Embryonic facial prominence (tissue), 1 donor: ENCODE measurements around the gene POU3F1.

Experiments used
- DNase-seq: peaks from one replicate; pipeline ENCODE4 v3.0.0-alpha.2; 2016; ENCODE audit errors: extremely low spot score

POU3F1 gene

GRCh38 chr1:38073534-38074301 lies 27.1 kb upstream of the POU3F1 start:
- no peak for DNase-seq

DNA sequence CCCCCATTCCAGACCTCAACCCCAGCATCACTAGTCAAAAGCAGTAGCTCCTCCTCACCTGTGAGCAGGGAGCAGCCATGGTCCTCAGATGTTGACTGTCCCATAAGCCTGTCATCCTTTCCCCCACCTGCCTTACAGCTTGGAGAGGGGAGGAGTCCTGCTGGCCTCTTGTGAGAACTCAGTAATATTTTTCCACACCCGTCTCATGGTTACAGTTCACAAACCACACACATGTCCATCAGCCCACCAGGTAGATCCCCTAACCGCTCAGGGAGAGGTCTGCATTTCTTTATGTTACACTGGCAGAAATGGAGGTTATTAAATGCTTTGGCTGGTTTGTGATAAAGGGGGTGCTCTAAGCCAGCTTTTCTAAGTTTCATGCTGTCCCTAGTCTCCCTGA lies 26.3 kb upstream of the POU3F1 start:
- DNase-seq, result no peak

DNA sequence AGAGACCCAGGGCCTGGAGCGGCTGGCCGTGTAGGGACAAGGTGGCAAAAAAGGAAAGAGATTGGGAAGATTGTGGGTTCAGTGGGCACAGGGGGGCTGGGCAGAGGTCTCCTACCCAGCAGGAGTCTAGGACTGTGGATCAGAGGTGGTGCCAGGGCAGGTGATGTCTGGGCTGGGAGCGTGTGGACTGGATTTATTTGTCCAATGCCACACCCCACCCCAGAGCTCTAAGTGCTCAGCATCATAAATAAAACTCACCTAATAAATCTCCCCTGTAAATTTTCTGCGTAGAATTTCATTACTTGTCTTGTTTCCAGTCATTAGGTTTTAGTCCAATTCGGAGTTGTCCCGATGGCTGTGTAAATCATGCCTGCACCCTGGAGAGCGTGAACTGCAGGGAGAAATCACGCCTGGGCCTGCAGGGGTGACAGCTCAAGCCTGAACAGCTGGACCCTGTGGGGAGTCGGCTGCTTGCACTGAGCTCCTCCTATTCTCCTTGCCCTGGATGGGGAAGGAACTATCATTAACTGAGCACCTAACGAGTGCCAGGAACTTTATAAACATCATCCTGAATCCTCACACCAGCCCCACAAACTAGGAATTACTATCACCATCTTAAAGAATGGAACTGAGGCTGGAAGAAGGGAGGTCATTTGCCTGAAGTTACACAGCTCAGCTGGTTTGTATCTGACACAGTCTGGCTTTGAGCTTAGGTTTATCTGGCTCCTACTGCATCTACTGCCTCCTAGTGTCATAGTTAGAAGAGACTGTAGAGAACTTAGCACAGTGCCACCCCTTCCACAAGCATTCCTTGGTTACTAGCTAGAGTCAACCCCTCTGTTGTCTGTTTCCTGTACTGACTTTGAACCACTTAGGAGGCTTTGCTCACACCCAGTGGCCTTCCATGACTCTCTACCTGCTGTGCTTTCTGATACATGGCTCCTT lies 25.0 kb upstream of the POU3F1 start:
- no peak for DNase-seq

DNA sequence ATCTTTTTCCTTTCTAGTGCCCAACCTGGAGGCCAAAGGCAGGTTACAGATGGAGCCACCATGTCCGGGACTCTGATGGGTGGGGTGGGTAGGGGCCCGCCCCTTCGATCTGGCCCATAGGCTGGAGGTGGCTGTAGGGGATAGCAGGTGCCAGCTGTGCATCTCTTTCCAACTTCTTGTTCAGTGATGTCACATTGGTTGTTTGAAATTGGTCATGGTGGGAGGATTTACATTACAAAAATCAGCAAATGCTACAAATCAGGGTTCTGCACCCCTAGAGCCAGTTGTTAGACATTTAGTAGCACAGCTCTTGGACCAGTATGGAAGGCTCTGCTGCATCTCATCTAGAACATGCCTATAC lies 22.4 kb upstream of the POU3F1 start:
- DNase-seq, result no peak

GRCh38 chr1:38068220-38068979 lies 21.8 kb upstream of the POU3F1 start:
- DNase-seq, result no peak

- no peak for DNase-seq
These were observed 17.8 kb upstream of the POU3F1 start for GRCh38 chr1:38064197-38064903.

GRCh38 chr1:38063616-38064015 lies 17.0 kb upstream of the POU3F1 start:
- no peak for DNase-seq

DNA sequence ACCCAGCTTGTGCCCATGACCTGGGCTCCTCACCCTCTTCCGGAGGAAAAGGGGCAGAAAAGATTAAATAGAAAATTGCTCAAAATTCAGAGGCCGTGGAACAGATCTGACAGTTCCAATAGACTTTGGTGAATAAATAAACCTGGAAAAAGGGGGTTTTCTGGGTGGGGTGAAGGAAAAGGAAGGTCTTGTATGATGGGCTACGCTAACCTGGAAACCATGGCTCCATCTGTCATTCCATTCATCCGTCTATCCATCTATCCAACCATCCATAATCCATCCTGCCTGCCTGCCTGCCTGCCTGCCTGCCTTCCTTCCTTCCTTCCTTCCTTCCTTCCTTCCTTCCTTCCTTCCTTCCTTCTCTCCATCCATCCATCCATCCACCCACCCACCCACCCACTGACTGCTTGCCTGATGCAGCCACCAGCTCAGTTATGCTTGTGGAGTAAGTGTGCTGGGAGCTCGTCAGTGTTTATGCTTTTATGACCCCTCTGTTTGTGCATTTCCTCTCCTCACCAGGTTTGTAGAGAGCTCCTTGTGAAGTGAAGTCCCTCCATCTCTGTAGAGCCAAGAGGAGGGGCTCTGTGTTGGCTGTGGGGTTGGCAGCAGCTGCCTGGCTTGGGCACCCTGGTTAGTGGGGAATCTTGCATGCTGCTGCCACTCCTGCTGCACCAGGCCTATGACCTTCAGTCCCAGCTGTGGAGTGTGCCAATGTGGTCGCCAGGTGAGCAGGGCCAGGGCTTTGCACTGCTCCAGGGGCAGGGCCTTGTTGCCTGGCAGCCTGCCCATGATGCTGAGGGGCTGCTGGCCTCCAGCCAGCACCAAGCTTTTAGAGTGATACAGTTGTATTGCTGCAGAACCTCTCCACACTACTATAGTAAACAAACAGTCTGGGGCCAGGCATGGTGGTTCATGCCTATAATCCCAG lies 16.0 kb upstream of the POU3F1 start:
- no peak for DNase-seq

DNA sequence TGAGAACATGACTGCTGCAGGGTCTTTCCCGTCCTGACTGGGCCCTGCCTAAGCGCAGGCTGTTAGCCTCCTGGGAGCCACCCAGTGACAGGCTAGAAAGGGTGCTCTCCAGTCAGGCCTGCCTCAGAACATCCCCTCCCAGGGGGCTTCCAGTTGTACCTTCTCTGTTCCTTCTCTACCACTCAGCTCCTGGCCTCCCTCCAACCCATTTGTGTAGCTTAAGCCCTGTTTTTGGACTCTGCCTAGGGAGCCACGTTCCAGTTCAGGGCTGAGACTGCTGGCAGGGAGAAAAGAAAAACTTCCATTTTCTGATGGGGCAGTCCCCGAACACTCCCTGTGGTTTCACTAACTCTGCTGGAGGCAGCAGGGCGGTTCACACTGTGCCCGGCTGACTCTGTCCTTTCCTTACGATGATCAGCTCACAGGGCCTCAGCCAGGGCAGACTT lies 15.3 kb upstream of the POU3F1 start:
- no peak for DNase-seq

DNA sequence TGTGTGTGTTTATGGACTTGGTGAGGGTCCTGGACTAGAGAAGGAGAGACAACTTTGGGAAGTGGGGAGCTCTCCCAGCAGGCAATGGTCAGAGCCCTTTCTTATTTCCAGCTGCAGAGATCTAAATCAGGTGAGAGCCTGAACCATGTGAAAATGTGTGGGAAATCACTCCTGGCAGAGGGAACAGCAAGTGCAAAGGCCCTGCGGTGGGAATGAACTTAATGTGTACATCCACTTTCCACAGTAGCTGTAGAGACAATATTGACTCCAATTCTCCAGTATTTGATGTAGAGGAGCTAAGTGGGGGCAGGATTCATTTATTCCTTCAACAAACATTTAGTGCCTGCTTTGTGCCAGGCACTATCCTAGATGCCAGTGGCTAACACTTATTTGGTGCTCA lies 14.7 kb upstream of the POU3F1 start:
- DNase-seq, result no peak

- DNase-seq, result no peak
These were observed 13.9 kb upstream of the POU3F1 start for GRCh38 chr1:38060498-38060897.

- no peak for DNase-seq
These were observed 13.2 kb upstream of the POU3F1 start for GRCh38 chr1:38059635-38060250.

DNA sequence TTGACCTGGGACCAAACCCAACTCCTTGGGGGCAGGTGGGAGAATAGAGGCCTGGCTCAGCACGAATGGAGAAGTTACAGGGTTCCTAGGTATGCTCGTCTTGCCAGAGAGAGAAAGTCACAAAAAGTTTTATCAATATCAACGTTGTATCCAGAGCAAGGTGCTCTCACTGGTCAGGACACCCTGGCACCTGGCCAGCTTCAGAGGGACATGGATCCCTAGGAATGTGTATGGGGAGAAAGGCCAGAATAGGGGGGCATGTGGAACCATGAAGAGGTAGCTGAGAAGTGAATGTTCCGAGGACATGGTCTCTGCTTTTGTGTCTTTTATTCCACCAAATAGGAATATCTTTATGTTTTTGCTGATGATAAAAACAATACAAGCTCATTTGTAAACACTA lies 9.4 kb upstream of the POU3F1 start:
- no peak for DNase-seq

GRCh38 chr1:38055398-38055797 lies 8.8 kb upstream of the POU3F1 start:
- no peak for DNase-seq

GRCh38 chr1:38053416-38054091 lies 7.0 kb upstream of the POU3F1 start:
- no peak for DNase-seq

- DNase-seq, result no peak
These were observed 6.3 kb upstream of the POU3F1 start for GRCh38 chr1:38052750-38053415.

DNA sequence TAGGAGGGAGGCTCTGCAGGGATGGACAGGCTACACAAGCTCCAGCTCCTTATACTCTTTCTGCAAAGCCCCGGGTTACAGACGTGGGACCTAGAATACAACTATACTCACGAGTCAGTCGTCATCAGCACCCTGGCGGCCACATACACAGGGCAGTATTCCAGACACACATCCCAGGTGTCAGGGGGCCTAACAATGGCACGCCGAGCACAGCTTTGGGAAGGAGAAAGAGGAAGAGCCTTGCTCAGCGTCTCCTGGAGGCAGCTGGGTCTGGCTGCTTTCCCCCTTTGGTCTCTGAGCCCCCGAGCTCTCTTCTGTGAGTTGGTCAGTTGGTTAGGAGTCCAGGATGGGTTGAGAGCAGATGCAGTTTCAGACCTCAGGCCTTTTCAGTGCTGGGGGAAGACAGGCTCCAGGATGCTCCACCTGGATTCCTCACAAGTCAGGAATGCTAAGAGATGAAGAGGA lies 4.5 kb upstream of the POU3F1 start:
- no peak for DNase-seq

- no peak for DNase-seq
These were observed 3.9 kb upstream of the POU3F1 start for GRCh38 chr1:38050397-38051078.
